ENCODE measurements around the gene AFF3. TPM values are rescaled to one million over a fixed set of nuclear protein-coding genes. Genes with fewer than 3 reads are reported as not detected.

Gene AFF3
- total and polyA plus RNA-seq, 10 of the 15 experiments (the other 5 are each of a cell fraction or from before 2014, with no cell fraction given), result 0.26 to 5.5 (median 3.0) TPM

DNA sequence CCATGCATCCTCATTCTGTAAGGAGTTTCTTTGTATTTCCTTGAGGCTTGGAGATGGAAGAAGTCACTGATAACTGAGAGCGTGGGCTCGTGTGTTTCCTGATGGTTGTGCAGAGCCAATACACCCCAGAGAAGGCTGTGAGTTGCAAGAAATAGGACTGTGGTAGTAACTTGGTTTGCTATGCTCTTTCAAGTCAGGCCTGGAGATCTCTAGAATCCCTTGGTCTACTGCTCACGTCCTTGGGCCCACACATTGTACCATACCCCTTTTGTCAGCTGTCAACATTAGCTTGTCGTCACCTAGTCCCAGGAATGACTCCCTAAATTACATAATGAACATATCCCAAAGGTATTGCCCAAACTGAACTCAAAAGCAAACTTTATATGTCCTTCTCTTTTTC is 414.2 kb downstream of the AFF3 start:
- in situ Hi-C loops (cut with MboI) (no loop called here), intact Hi-C loops (cut with micrococcal nuclease; ENCODE audit: unreplicated experiment) (no loop called here)
- POLR2A ChIA-PET, result no interaction called here
- SMC1A ChIA-PET (ENCODE audit: uncharacterized antibody, unreplicated experiment), result interaction anchor here (1.2 kb wide), 1 partner anchor 21 kb away, joined by 3 read pairs; no protein-coding TSS in a partner anchor
- 60% methylated on average over 4 of the region's 4 CpGs for WGBS (ENCODE audit: insufficient coverage, insufficient replicate concordance, low lambda C conversion rate, missing lambda C conversion rate)
- H4K20me1 ChIP-seq (ENCODE audit: control insufficient read depth, insufficient read depth), result no peaks in the 10 kb centered on the region
- no peaks in the 10 kb centered on the region for H3K79me2 ChIP-seq (ENCODE audit: control insufficient read depth, insufficient read depth, low read length)
- no peak overlapping the region for H3K4me3 ChIP-seq
- no peaks in the 10 kb centered on the region for H3K9me3 ChIP-seq (replicated peaks; ENCODE audit: control insufficient read depth, insufficient read depth, low read length)
- RAD21 ChIA-PET (ENCODE audit: unreplicated experiment), result no interaction called here
- no peak for DNase-seq (ENCODE audit: low read depth, low spot score)
- TF ChIP-seq RFX5 (IDR thresholded peaks at IDR 0.05; ENCODE audit: low read depth, low read length), result no peak
- no peak for TF ChIP-seq IKZF1 (conservative IDR thresholded peaks at IDR 0.05)
- TF ChIP-seq SPI1 (IDR thresholded peaks at IDR 0.05; ENCODE audit: borderline replicate concordance, insufficient read depth, low read depth, low read length), result no peak
- TF ChIP-seq, protein P1, sequence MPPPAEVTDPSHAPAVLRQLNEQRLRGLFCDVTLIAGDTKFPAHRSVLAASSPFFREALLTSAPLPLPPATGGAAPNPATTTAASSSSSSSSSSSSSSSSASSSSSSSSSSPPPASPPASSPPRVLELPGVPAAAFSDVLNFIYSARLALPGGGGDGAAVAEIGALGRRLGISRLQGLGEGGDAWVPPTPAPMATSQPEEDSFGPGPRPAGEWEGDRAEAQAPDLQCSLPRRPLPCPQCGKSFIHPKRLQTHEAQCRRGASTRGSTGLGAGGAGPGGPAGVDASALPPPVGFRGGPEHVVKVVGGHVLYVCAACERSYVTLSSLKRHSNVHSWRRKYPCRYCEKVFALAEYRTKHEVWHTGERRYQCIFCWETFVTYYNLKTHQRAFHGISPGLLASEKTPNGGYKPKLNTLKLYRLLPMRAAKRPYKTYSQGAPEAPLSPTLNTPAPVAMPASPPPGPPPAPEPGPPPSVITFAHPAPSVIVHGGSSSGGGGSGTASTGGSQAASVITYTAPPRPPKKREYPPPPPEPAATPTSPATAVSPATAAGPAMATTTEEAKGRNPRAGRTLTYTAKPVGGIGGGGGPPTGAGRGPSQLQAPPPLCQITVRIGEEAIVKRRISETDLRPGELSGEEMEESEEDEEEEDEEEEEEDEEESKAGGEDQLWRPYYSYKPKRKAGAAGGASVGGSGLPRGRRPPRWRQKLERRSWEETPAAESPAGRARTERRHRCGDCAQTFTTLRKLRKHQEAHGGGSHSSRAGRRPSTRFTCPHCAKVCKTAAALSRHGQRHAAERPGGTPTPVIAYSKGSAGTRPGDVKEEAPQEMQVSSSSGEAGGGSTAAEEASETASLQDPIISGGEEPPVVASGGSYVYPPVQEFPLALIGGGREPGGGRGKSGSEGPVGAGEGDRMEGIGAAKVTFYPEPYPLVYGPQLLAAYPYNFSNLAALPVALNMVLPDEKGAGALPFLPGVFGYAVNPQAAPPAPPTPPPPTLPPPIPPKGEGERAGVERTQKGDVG (CRISPR knock-in tag; IDR thresholded peaks at IDR 0.05), result no peak
- no peak for TF ChIP-seq ZNF207 (IDR thresholded peaks at IDR 0.05; ENCODE audit: borderline replicate concordance)
- TF ChIP-seq ZBED1 (IDR thresholded peaks at IDR 0.05; ENCODE audit: borderline replicate concordance), result no peak
- TF ChIP-seq CTCF (IDR thresholded peaks at IDR 0.05 in 2 of 3, conservative IDR thresholded peaks at IDR 0.05 in 1 of 3; ENCODE audit: control insufficient read depth in 2 of 3, extremely low read depth in 1 of 3, insufficient read depth in 1 of 3, low read depth in 3 of 3, low read length in 3 of 3), result no peak
- TF ChIP-seq ZNF384 (IDR thresholded peaks at IDR 0.05; ENCODE audit: borderline replicate concordance, low read depth, low read length), result no peak
- TF ChIP-seq RELA (IDR thresholded peaks at IDR 0.05; ENCODE audit: borderline replicate concordance, partially characterized antibody), result no peak
- no peak overlapping the region for H3K9ac ChIP-seq (ENCODE audit: control insufficient read depth, insufficient read depth, low read length)
- CTCF ChIA-PET, result no interaction called here
- H3K36me3 ChIP-seq (ENCODE audit: control insufficient read depth in 2 of 2, insufficient read depth in 2 of 2, low read length in 1 of 2), result no peaks in the 10 kb centered on the region
- H3K27ac ChIP-seq (ENCODE audit: control insufficient read depth, insufficient read depth), result no peak overlapping the region
- peak; percentile 7 for FAIRE-seq
- H3K4me1 ChIP-seq (ENCODE audit: control insufficient read depth, insufficient read depth, low read length), result no peaks in the 10 kb centered on the region
- no peaks in the 10 kb centered on the region for H3K27me3 ChIP-seq (replicated peaks in 1 of 2; ENCODE audit: control insufficient read depth in 2 of 2, insufficient read depth in 2 of 2, low read length in 1 of 2)
- ATAC-seq, result no peak
- BruUV-seq (replicated peaks), result no TSS peak
- H2AFZ ChIP-seq (ENCODE audit: control insufficient read depth, low read depth, low read length), result no peak overlapping the region
- no peak overlapping the region for H3K4me2 ChIP-seq (ENCODE audit: control insufficient read depth, insufficient read depth)

Data from GM12878 (cell line).